H1 (cell line): Measurements from ENCODE around the gene KRTAP4-2. TPM values are rescaled to one million over a fixed set of nuclear protein-coding genes. Genes with fewer than 3 reads are reported as not detected.

Source experiments
- BRCA1 ChIP-seq: IDR thresholded peaks from 2 replicates; pipeline ENCODE4 v1.6.1; 2012; ENCODE audit warnings: low read depth, low read length, improper control_type of control experiment
- CEBPB ChIP-seq: IDR thresholded peaks from 2 replicates; pipeline ENCODE4 v1.6.1; 2012; ENCODE audit warnings: low read depth, low read length
- JUN ChIP-seq: IDR thresholded peaks from 2 replicates; pipeline ENCODE4 v1.6.1; 2011; ENCODE audit warnings: low read depth, mild to moderate bottlenecking, improper control_type of control experiment, low read length
- JUND ChIP-seq: IDR thresholded peaks from 2 replicates; pipeline ENCODE4 v1.6.1; 2011; ENCODE audit warnings: mild to moderate bottlenecking, improper control_type of control experiment, low read length
- KDM1A ChIP-seq: fragments of 200-600, 300-600 bp; sonication (generic); IDR thresholded peaks from 2 replicates; pipeline ENCODE4 v1.7.1; 2016; ENCODE audit warnings: mild to moderate bottlenecking, low read length, borderline replicate concordance
- KDM4A ChIP-seq: IDR thresholded peaks from one replicate; pipeline ENCODE4 v1.7.1; 2012; ENCODE audit warnings: low read depth, mild to moderate bottlenecking, moderate library complexity, low read length, inconsistent platforms; ENCODE audit not compliant: severe bottlenecking
- PHF8 ChIP-seq: fragments of 200-600 bp; sonication (generic); conservative IDR thresholded peaks from 2 replicates; pipeline ENCODE4 v1.7.1; 2012; ENCODE audit warnings: low read depth, mild to moderate bottlenecking, inconsistent platforms, low read length, moderate library complexity
- POLR2A ChIP-seq, 2 experiments: IDR thresholded peaks; 1 replicate in 1 of 2; 2 replicates in 1 of 2; pipeline ENCODE4 v1.6.1; 2011; ENCODE audit warnings: low read depth in 2 of 2, low read length in 2 of 2, mild to moderate bottlenecking in 2 of 2; ENCODE audit errors: control extremely low read depth in 1 of 2
- RFX5 ChIP-seq: IDR thresholded peaks from 2 replicates; pipeline ENCODE4 v1.6.1; 2011; ENCODE audit warnings: low read depth, low read length, improper control_type of control experiment, borderline replicate concordance
- SP2 ChIP-seq: IDR thresholded peaks from 2 replicates; pipeline ENCODE4 v1.6.1; 2012; ENCODE audit warnings: mild to moderate bottlenecking, low read length, inconsistent platforms
- SUZ12 ChIP-seq: fragments of 200-600 bp; sonication (generic); IDR thresholded peaks from 2 replicates; pipeline ENCODE4 v1.6.1; 2012; ENCODE audit warnings: mild to moderate bottlenecking, inconsistent platforms, low read length, moderate library complexity, mixed read lengths
- TAF7 ChIP-seq: optimal IDR thresholded peaks from 2 replicates; pipeline ENCODE3; 2011; ENCODE audit warnings: low read depth, mild to moderate bottlenecking, inconsistent platforms, low read length, moderate library complexity, borderline replicate concordance
- polyA plus RNA-seq, 7 experiments: library from polyadenylated mRNA; depleted of rRNA in 3 of 7; stranded (reverse) in 5 of 7; unstranded in 2 of 7; fragments of >200 nt in 5 of 7; fragments of 200-250 nt in 2 of 7; gene quantifications; 1 replicate in 5 of 7; 2 replicates in 1 of 7; 4 replicates in 1 of 7; pipeline versions ENCODE4 v1.2.1 to v1.2.3, GENCODE V29; 2011 to 2013; ENCODE audit warnings: missing spikeins in 2 of 7, mixed read lengths in 2 of 7
- total RNA-seq: library from RNA; stranded (reverse); fragmentation: NEBNext Ultra II Directional; extraction: Animal tissue kit (Norgen Biotek cat#: 25700); gene quantifications from 2 replicates; pipeline ENCODE4 v1.2.1, GENCODE V29; 2021
- TF ChIP-seq, protein P1 (sequence below): fragments of 300-600 bp; sonication (generic); IDR thresholded peaks from 2 replicates; pipeline ENCODE4 v1.7.1; 2012; ENCODE audit warnings: low read length, moderate library complexity, mild to moderate bottlenecking, inconsistent platforms; ENCODE audit not compliant: insufficient replicate concordance

The KRTAP4-2 gene
- total and polyA plus RNA-seq, 2 of the 8 experiments (the other 6 are each of a cell fraction or from before 2014, with no cell fraction given), result not detected

DNA sequence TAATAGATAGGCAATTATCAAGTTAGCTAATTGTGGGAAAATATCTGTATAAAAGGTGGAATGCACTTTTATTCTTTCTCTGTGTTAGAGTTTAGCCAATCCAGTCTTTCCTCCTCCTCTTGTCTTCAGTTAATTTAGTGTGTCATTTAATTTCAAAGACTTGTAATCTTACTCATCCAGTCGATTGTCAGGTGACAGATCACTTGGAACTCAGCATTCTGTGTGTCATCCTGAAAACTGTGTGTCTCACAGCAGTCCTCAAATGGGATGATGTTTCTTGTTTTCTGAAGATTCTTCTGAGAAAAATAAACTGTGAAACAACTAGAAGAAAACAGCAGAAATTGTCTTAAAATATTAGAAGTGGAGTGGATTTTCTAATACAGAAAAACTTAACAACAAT, 7.0 kb upstream of the KRTAP4-2 start (continued):
- TF ChIP-seq, protein P1, sequence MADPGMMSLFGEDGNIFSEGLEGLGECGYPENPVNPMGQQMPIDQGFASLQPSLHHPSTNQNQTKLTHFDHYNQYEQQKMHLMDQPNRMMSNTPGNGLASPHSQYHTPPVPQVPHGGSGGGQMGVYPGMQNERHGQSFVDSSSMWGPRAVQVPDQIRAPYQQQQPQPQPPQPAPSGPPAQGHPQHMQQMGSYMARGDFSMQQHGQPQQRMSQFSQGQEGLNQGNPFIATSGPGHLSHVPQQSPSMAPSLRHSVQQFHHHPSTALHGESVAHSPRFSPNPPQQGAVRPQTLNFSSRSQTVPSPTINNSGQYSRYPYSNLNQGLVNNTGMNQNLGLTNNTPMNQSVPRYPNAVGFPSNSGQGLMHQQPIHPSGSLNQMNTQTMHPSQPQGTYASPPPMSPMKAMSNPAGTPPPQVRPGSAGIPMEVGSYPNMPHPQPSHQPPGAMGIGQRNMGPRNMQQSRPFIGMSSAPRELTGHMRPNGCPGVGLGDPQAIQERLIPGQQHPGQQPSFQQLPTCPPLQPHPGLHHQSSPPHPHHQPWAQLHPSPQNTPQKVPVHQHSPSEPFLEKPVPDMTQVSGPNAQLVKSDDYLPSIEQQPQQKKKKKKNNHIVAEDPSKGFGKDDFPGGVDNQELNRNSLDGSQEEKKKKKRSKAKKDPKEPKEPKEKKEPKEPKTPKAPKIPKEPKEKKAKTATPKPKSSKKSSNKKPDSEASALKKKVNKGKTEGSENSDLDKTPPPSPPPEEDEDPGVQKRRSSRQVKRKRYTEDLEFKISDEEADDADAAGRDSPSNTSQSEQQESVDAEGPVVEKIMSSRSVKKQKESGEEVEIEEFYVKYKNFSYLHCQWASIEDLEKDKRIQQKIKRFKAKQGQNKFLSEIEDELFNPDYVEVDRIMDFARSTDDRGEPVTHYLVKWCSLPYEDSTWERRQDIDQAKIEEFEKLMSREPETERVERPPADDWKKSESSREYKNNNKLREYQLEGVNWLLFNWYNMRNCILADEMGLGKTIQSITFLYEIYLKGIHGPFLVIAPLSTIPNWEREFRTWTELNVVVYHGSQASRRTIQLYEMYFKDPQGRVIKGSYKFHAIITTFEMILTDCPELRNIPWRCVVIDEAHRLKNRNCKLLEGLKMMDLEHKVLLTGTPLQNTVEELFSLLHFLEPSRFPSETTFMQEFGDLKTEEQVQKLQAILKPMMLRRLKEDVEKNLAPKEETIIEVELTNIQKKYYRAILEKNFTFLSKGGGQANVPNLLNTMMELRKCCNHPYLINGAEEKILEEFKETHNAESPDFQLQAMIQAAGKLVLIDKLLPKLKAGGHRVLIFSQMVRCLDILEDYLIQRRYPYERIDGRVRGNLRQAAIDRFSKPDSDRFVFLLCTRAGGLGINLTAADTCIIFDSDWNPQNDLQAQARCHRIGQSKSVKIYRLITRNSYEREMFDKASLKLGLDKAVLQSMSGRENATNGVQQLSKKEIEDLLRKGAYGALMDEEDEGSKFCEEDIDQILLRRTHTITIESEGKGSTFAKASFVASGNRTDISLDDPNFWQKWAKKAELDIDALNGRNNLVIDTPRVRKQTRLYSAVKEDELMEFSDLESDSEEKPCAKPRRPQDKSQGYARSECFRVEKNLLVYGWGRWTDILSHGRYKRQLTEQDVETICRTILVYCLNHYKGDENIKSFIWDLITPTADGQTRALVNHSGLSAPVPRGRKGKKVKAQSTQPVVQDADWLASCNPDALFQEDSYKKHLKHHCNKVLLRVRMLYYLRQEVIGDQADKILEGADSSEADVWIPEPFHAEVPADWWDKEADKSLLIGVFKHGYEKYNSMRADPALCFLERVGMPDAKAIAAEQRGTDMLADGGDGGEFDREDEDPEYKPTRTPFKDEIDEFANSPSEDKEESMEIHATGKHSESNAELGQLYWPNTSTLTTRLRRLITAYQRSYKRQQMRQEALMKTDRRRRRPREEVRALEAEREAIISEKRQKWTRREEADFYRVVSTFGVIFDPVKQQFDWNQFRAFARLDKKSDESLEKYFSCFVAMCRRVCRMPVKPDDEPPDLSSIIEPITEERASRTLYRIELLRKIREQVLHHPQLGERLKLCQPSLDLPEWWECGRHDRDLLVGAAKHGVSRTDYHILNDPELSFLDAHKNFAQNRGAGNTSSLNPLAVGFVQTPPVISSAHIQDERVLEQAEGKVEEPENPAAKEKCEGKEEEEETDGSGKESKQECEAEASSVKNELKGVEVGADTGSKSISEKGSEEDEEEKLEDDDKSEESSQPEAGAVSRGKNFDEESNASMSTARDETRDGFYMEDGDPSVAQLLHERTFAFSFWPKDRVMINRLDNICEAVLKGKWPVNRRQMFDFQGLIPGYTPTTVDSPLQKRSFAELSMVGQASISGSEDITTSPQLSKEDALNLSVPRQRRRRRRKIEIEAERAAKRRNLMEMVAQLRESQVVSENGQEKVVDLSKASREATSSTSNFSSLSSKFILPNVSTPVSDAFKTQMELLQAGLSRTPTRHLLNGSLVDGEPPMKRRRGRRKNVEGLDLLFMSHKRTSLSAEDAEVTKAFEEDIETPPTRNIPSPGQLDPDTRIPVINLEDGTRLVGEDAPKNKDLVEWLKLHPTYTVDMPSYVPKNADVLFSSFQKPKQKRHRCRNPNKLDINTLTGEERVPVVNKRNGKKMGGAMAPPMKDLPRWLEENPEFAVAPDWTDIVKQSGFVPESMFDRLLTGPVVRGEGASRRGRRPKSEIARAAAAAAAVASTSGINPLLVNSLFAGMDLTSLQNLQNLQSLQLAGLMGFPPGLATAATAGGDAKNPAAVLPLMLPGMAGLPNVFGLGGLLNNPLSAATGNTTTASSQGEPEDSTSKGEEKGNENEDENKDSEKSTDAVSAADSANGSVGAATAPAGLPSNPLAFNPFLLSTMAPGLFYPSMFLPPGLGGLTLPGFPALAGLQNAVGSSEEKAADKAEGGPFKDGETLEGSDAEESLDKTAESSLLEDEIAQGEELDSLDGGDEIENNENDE, result no peak
- TF ChIP-seq KDM4A, result no peak
- no peak for TF ChIP-seq POLR2A (IDR thresholded peaks at IDR 0.05; ENCODE audit: control extremely low read depth in 1 of 2, low read depth in 2 of 2, low read length in 2 of 2)
- no peak for TF ChIP-seq SUZ12
- TF ChIP-seq SP2, result no peak
- TF ChIP-seq PHF8, result no peak
- no peak for TF ChIP-seq JUN
- no peak for TF ChIP-seq RFX5
- TF ChIP-seq TAF7, result no peak
- no peak for TF ChIP-seq KDM1A
- no peak for TF ChIP-seq CEBPB
- TF ChIP-seq JUND, result no peak
- TF ChIP-seq BRCA1, result no peak
